ENCODE measurements around the gene PASK.
"Not testable (repeated sequence)": the region's sequence is repeated elsewhere in the genome, so short reads cannot be mapped to it uniquely, and the experiment has no call there.

Gene PASK

GRCh38 chr2:241107031-241107783 lies 42.1 kb downstream of the PASK start:
- no peak overlapping the region for H3K4me3 ChIP-seq (ENCODE audit: low read depth, low read length)
- no peak for TF ChIP-seq CTCF (IDR thresholded peaks at IDR 0.05; ENCODE audit: low read depth, low read length)
- no peak for DNase-seq (ENCODE audit: low read depth, low spot score)
- in situ Hi-C loops (cut with HindIII; ENCODE audit: low sequenced_read_pairs): no loop called here

- no peak for TF ChIP-seq CTCF (IDR thresholded peaks at IDR 0.05; ENCODE audit: low read depth, low read length)
- in situ Hi-C loops (cut with HindIII; ENCODE audit: low sequenced_read_pairs): no loop called here
- DNase-seq (ENCODE audit: low read depth, low spot score): no peak
- no peak overlapping the region for H3K4me3 ChIP-seq (ENCODE audit: low read depth, low read length)
Measured at GRCh38 chr2:241105641-241106040, 43.6 kb downstream of the PASK start.

GRCh38 chr2:241104611-241105010 lies 44.7 kb downstream of the PASK start:
- DNase-seq (ENCODE audit: low read depth, low spot score); H3K4me3 ChIP-seq (ENCODE audit: low read depth, low read length); in situ Hi-C loops (cut with HindIII; ENCODE audit: low sequenced_read_pairs): not testable (repeated sequence)

GRCh38 chr2:241103176-241103595 lies 46.1 kb downstream of the PASK start:
- no peak for TF ChIP-seq CTCF (IDR thresholded peaks at IDR 0.05; ENCODE audit: low read depth, low read length)
- peak overlapping the region; percentile 88 for H3K4me3 ChIP-seq (ENCODE audit: low read depth, low read length)
- no peak for DNase-seq (ENCODE audit: low read depth, low spot score)
- in situ Hi-C loops (cut with HindIII; ENCODE audit: low sequenced_read_pairs): no loop called here

- peak; percentile 84 for DNase-seq (ENCODE audit: low read depth, low spot score)
- peak within 1 kb of the TSS; percentile 88 for H3K4me3 ChIP-seq (ENCODE audit: low read depth, low read length)
- no peak for TF ChIP-seq CTCF (IDR thresholded peaks at IDR 0.05; ENCODE audit: low read depth, low read length)
- in situ Hi-C loops (cut with HindIII; ENCODE audit: low sequenced_read_pairs): no loop called here
Measured at GRCh38 chr2:241102239-241102803, 47.0 kb downstream of the PASK start, which contains the start of gene MTERF4. Gene MTERF4, minus strand, starts transcription at chr2:241102287. Its CDS starts 14 bp downstream, at chr2:241102273.

- in situ Hi-C loops (cut with HindIII; ENCODE audit: low sequenced_read_pairs): no loop called here
- DNase-seq (ENCODE audit: low read depth, low spot score): no peak
- H3K4me3 ChIP-seq (ENCODE audit: low read depth, low read length): no peak overlapping the region
- TF ChIP-seq CTCF (IDR thresholded peaks at IDR 0.05; ENCODE audit: low read depth, low read length): no peak
Measured at GRCh38 chr2:241099246-241099645, 50.0 kb downstream of the PASK start.

GRCh38 chr2:241096979-241097378 lies 52.3 kb downstream of the PASK start:
- H3K4me3 ChIP-seq (ENCODE audit: low read depth, low read length): no peak overlapping the region
- no peak for TF ChIP-seq CTCF (IDR thresholded peaks at IDR 0.05; ENCODE audit: low read depth, low read length)
- no peak for DNase-seq (ENCODE audit: low read depth, low spot score)
- in situ Hi-C loops (cut with HindIII; ENCODE audit: low sequenced_read_pairs): no loop called here

All from astrocyte of the spinal cord (primary cell).